HG03196 (cell line): ENCODE results near the gene ERICH6.
A peak's percentile ranks its signal among the peaks of the same experiment; 100 is the strongest.
"Not testable (repeated sequence)": the region's sequence is repeated elsewhere in the genome, so short reads cannot be mapped to it uniquely, and the experiment has no call there.

Source experiments
- ATAC-seq: cut with Tn5 transposase; IDR thresholded peaks from one replicate; pipeline ENCODE4 v1.9.1; 2021; ENCODE audit not compliant: unreplicated experiment

Gene ERICH6

DNA sequence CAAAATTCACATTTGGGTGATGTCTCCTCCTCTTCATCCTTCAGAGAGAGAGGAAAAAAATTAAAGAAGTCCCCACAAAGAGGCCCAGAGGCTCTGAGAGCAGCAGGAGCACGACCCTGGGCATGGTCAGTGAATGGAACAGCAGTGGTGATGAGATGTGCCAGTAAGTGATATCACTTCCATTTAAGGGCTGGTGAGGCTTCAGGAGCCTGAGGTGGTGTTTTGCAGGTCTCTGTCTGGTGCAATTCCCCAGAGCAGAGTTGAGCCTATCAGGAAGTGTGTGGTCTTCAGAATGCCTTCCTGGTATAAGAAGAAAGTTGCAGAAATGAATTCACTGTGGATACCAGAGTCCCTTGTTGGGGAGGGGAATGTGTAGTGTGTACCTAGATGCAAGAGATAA is 21.4 kb downstream of the ERICH6 start:
- ATAC-seq, result no peak

DNA sequence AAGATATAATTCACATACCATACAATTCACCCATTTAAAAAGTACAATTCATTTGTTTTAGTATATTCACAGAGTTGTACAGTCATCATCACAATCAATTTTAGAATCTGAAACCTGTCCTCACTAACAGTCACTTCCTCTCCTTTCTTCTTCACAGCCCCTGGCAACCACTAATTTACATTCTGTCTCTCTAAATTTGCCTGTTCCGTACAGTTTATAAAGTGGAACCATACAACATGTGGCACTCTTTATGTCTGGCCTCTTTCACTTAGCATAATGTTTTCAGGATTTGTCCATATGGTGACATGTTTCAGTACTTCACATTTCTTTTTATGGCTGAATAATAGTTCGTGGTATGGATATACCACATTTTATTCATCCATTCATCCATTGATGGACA is 22.7 kb downstream of the ERICH6 start:
- ATAC-seq, result peak; percentile 87

DNA sequence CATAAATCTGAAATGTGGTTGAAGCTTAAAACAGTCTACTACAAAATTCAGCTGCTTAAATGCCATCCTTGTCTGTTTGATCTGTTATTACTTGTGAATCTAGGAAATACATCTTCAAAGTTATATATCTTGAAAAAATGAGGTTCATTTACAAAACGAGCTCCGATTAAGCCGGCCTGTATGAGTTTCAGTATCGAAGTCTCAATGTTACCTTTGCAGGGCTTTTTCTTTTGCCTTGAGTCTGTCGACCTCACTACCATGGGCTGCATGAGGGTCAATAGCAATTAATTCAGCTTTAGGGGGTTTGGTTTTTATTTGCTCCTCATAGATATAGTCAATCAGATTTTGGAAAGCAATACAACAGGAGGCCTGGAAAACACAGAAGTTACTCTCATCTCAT is 23.2 kb downstream of the ERICH6 start:
- no peak for ATAC-seq

DNA sequence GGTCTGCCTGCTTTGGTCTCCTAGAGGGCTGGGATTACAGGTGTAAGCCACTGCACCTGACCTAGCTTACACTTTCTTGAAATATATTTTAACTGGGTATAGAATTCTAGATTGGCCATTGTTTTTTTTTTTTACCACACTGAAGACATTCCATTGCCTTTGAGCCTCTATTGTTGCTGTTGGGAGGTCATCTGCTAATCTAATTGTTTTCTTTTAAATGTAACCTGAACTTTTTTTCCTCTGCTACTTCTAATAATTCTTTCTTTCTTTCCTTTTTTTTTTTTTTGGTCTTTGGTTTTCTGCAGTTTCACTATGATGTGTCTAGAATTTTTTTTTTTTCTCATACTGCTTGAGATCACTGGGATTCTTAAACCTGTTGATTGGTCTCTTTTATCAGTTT is 28.1 kb downstream of the ERICH6 start:
- ATAC-seq, result no peak

DNA sequence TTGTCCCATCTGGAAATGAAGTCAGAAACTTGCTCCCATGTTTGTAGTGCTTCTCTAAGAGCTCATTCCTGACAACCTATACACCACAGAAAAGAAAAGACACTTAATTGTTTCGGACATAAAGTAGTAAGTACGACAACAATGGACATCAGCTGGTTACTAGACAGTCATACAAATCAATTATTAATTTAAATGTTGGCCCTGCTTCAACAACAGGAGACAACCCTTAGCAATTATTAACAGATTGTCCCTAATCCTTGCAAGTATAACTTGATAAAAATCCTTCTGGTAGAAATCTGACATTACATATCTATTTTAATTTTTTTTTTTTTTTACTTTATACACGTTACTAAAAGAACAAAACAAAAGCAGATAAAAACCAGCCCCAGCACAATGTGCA is 29.8 kb downstream of the ERICH6 start:
- no peak for ATAC-seq

DNA sequence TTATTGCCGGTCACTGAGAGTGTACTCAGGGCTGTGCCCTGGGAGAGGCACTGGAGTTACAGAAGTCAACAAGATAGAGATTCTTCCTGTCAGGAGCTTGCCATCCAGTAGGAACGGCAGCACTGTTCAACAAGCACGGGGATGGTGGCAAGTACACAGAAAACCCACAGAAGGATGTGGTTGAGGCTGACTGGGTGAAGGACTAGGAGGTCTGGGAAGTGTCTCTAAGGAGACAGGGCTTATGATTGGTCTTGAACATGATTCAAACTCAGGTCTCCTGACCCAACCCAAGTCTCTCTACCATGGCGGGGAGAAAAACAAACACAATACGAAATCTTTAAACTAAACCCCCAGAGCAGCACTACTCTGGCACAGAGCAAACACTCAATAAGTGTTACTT is 37.6 kb downstream of the ERICH6 start:
- ATAC-seq, result no peak

DNA sequence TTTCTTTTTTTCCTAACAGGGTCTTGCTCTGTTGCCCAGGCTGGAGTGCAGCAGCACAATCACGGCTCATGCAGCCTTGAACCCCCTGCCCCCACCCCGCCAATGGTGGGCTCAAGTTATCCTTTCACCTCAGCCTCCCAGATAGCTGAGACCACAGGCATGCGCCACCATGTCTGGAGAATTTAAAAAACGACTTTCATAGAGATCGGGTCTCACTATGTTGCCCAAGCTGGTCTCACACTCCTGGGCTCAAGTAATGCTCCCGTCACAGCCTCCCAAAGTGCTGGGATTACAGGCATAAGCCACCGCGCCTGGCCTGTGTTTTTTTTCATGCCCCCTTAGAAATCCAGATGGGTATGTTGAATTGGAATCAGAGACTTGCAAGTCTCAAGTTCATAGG is 40.3 kb downstream of the ERICH6 start:
- ATAC-seq, result no peak

DNA sequence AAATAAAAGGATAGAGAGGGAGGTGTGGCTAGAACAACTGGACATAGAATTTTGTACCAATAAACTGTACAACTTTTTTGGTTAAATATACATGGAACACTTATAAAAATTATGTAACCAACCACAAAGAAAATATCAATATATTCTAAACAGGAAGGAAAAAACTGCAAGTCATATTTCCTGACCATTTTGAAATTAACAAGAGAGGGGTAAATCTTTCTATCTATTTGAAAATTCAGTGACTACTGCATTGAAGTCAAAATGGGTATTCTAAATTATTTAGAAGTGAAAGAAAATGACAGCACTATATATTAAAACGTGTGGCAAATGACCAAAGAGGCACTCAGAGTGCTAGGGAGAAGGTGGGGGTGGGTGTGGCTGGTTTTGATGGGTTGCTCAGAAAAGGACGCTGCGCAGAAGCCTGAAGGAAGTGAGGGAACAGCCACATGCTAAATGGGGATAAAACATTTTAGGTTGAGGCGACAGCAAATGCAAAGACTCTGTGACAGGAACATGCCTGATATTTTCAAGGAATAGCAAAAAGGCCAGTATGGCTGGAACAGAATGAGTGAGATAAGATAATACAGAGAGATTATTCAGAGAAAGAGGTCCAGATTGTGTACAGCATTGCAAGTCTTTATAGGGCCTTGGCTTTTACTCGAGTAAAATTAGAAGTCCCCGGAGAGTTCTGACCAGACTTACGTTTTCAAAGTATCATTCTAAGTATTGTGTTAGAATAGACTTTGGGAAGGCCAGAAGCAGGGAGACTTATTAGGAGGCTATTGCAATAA is 41.1 kb downstream of the ERICH6 start:
- ATAC-seq, result no peak

DNA sequence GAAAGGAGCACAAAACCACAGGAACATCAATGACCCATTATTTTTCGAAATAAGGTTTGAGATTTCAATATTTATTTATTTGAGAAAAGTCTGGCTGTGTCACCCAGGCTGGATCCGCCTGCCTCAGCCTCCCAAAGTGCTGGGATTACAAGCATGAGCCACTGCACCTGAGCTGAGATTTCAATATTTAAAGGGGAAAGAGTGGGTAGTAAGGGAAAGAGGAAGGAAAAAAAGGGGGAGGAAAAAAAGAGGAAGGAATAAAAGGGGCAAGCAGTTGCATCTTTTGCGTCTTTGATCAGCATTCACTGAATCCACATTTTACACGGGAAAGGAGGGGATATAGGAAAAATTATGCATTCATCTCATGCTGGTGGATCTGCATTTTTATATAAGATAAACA is 47.4 kb downstream of the ERICH6 start:
- ATAC-seq, result no peak

DNA sequence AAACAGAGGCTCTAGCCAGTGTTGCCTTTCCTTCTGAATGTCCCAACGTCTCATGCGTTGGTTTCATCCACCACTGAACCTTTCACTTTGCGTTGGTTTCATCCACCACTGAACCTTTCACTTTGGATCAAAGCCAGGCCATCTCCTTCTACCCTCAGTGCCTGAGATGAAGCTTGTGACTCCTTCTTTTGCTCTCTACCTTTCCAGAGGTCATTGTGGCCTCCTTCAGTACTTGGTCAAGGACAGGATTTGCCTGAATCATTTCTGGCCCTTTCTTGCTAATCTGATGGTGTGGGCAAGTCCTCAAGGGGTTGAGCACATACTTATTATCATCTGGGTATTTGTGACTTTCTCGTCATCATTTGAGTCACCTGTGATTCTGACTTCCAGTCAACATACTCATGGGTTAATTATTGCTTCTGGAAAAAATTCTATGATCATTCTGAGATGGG is 50.6 kb downstream of the ERICH6 start:
- ATAC-seq, result peak; percentile 53

DNA sequence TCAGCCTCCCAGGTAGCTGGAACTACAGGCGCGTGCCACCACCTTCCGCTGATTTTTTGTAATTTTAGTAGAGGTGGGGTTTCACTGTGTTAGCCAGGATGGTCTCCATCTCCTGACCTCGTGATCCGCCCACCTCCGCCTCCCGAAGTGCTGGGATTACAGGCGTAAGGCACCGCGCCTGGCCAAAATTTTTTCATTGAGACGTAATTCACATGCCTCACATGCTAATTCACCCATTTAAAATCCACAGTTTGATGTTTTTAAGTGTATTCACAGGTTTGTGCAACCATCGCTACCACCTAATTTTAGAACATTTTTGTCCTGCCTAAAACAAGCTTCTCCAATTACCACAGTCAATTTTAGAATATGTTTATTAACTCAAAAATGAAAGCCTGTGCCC is 63.5 kb downstream of the ERICH6 start:
- no peak for ATAC-seq

DNA sequence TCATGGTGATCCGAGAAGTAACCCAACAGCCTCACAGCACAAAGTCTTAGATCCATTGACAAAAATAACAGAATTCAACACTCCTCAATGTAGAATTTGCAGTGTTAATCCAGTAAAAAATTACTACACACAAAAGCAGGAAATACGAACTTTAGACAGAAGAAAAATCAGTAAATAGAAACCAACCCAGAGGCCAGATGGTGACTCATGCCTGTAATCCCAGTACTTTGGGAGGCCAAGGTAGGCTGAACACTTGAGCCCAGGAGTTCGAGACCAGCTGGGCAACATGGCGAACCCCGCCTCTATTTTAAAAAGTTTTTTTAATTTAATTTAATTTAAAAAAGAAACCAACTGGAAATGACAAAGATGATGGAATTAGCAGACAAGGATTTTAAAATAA is 64.5 kb downstream of the ERICH6 start:
- no peak for ATAC-seq

DNA sequence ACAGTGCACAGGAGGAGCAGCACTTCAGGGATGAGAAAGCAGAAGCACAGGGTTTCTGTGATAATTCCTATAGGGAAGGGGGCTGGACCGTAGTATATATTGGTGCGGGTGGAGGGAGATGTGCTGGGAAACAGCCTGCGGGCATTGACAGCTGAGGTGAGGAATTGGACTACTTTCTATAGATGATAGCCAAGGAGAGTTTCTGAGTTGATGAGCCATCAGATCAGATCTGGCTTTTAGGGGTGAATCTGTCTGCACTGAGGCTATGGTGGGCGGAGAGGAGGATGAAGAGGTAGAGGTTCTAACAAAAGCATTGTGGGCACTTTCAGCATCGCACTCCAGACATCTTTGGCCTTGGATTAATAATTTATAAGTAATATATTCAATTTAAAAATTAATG is 67.5 kb downstream of the ERICH6 start:
- no peak for ATAC-seq

DNA sequence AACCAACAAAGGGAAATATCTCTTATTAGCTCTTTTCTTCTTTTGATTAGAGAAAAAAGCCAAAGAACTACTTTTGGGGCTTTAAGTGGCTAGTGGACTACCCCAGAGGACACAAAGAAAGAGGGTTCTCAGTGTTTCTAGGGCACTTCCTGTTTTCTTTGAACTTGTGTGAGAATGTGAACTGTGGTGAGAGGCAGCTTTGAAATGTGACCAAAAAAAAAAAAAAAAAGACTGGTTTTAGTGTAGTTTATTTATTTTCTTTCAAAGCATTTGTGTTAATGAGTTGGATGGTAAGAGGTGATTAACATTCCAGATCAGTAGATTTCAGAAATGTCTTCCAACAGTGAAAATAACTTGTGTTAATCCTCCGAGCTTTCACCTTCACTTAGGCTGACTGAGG is 68.2 kb downstream of the ERICH6 start:
- peak; percentile 50 for ATAC-seq

DNA sequence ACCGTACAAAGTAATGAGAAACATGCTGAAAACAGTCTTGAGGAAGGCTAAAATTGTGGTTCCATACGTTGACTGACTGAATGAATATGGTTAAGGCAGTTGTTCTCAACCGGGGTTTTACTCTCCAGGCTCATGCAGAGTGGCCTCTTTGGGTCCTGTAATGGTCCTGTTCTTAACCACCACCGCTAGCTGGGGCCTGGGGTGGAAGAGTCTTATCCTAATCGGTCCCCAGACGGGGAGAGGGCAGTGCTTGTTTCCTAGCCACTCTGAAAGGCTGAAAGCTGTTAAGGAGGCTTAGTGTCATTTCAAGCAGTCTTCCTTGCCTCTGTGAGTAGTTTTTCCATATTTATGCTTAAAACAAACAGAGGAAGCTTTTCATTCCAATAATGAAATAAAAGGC is 68.6 kb downstream of the ERICH6 start:
- ATAC-seq, result no peak

DNA sequence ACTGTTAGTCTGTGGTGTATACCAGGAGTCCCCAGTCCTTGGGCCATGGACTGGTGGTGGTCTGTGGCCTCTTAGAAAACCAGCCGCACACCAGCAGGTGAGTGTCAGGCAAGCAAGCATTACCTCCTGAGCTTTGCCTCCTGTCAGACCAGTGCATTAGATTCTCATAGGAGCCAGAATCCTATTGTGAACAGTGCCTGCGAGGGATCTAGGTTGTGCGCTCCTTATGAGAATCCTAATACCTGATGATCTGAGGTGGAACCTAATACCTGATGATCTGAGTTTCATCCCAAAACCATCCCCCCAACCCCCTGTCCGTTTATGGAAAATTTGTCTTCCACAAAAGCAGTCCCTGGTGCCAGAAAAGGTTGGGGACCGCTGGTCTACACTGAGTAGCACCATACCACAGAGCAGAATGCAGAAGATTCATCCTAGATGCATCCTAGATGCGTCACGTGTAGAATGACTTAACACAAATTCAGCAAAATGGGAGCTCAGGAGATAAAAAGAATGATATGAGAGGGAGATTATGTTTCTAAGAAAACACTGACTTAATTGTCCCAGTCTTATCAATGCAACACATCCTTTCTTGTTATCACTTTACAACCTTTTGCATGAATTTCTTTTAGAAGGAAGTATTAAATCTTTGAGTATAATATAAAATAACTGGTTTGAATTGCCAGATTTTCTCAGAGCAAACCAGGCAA is 72.1 kb downstream of the ERICH6 start:
- ATAC-seq, result no peak

DNA sequence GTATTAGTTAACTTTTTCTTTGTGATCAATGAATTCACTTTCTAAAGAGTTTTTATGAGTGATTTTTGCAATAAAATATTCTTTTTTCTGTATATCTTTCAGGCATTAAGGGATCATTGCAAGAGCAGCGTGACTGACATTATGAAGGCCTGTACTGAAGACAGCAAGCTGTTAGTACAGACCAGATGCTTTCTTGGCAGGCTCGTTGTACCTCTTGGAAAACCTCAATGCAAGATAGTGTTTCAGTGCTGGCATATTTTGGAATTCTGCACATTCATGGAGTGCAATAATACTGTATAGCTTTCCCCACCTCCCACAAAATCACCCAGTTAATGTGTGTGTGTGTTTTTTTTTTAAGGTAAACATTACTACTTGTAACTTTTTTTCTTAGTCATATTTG is 76.2 kb downstream of the ERICH6 start:
- no peak for ATAC-seq

DNA sequence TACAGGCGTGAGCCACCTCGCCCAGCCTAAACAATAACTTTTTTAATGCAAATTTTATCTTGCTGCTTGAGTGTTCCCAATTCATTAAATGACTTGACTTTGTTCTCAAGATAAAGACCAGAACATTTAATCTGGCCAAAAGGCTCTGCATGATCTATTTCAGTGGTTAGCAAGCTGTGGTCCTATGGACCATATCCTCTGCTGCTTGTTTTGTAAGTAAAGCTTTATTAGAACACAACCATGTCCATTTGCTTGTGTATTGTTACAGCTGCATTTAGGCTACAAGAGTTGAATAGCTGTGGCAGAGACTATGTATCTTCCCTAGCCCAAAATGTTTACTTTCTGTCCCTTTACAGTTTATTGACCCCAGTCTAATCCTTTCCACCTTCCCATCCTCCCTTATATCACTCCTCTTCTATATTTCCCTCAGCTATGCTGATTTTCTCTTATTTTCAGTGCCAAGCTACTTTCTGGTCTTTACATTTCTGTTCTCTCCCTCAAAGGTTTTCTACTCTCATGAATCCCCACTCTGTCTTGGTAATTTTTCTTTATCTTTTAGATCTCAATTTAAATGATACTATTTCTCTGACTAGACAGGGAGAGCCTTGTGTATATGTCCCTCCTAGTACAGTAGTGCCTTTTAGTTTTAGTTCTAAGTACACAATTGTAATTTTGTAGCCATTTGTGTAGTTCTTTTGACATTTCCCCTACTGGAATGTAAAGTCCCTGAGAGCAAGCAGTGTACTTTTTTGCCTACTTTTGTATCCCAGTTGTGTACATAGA is 77.4 kb downstream of the ERICH6 start:
- ATAC-seq, result no peak

DNA sequence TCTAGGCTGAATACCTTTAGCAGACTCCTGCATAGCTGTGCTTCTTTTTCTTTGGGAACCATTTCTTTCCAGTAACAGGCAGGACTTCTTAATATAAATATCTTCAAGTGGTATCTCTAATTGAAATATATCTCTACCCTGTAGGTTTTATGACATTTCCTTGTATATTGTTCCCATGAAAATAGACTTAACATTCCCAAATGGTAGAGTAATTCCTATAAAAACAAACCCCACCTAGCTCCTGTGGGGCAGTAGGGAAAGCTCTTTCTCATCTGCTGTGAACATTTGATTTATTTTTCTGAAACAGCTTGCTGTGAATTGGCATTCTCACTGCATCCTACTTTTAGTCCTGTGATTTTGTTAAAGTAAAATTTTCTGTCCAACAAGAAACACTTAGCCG is 79.8 kb downstream of the ERICH6 start:
- no peak for ATAC-seq

DNA sequence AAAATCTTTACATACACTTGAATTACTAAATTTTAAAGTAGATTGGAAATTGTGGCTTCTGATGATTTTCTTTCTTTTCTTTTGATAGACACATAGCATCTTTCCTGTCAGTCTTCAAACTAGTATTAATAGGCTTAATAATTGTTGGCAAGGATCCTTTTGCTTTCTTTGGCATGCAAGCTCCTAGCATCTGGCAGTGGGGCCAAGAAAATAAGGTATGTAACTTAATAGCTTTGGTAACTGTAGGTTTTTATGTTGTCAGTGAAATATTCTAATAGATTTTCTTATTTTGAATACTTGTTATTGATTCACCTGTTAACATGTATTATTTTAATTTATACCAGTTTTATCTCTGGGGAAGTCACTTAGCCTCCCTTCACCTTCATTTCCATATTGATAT is 80.8 kb downstream of the ERICH6 start:
- not testable (repeated sequence) for ATAC-seq

DNA sequence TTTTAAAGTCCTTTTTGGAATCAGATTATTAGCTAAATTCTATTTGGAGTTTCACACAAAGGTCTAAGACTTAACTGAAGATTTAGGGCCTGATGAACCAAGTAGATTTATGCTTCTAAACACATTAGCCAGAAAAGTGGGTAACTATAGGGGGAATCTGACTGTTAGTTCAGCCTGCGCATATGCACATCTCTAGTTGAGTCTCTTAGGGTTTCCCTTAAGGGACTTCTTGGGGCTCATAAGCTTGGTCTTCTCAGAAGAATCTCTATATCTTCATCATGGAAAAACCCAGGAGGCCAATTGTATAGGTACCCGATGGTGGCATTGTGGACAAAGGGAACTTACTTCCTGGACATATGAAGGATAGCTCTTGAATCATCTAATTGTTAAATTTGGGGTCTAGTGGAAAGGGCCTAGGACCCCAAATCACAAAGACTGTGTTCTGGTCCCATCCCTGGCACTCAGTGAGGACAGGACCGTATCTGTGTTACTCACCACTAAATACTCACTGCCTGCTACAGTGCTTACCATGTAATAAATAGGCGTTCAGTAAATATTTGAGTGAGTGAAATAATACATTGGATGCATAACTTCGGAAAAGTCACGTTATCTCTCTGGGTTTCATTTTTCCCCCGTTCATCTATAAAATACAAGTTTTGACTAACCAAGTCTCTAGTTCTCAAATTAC is 83.6 kb downstream of the ERICH6 start:
- ATAC-seq, result no peak
